GM18511 (cell line): ENCODE data around the gene CDIP1.

Experiments used
- ATAC-seq: cut with Tn5 transposase; IDR thresholded peaks from one replicate; pipeline ENCODE4 v1.9.1; 2021; ENCODE audit warnings: mild to moderate bottlenecking, moderate library complexity; ENCODE audit not compliant: unreplicated experiment

Gene CDIP1

GRCh38 chr16:4494746-4495490, 43.7 kb downstream of the CDIP1 start:
- ATAC-seq, result no peak

DNA sequence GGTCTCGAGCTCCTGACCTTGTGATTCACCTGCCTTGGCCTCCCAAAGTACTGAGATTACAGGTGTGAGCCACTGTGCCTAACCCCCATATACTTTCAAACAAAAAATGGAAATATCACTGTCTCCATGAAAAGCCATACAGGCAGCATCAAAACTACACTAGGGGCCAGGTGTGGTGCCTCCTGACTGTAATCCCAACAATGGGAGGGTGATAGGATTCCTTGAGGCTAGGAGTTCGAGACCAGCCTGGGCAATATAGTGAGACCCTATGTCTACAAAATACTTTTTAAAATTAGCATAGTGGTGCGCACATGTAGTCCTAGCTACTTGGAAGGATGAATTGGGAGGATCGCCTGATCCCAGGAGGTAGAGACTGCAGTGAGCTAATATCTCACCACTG, 46.7 kb downstream of the CDIP1 start:
- no peak for ATAC-seq

DNA sequence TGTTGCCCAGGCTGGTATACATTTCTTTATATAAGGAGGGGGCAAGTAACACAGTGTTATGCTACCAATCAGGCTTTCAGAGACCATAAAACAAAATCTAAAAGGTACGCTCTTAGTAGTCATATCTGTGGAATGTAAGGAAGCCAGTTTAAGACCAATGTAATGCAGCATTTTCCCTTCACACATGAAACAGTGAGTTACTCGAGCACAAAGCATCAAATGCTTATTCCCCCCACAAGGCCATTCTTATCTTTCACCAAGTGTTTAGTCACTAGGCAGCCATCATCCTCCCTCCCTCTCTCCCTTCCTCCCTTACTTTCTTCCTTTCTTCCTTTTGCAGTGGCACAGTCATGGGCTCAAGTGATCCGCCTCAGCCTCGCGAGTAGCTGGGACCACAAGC, 49.5 kb downstream of the CDIP1 start:
- no peak for ATAC-seq

DNA sequence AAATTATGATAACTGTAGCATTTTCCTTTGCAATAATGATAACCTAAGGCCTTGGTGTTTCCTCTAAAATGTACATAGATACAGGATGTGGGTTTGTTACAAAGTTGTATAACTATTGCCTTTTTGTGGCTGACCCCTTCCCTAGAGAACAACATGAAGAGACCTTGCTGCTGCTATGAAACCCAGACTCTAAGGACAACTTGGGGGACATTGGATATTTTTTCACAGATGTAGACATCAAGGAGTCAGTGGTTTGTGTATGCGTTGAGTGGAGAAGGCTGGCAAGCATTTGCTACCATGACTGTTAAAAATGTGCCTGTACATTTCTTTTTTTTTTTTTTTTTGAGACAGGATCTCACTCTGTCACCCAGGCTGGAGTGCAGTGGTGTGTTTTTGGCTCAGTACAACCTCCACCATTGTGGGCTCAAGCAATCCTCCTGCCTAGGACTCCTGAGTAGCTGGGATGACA, 50.0 kb downstream of the CDIP1 start:
- no peak for ATAC-seq

GRCh38 chr16:4487955-4488498, 50.5 kb downstream of the CDIP1 start:
- ATAC-seq, result no peak

DNA sequence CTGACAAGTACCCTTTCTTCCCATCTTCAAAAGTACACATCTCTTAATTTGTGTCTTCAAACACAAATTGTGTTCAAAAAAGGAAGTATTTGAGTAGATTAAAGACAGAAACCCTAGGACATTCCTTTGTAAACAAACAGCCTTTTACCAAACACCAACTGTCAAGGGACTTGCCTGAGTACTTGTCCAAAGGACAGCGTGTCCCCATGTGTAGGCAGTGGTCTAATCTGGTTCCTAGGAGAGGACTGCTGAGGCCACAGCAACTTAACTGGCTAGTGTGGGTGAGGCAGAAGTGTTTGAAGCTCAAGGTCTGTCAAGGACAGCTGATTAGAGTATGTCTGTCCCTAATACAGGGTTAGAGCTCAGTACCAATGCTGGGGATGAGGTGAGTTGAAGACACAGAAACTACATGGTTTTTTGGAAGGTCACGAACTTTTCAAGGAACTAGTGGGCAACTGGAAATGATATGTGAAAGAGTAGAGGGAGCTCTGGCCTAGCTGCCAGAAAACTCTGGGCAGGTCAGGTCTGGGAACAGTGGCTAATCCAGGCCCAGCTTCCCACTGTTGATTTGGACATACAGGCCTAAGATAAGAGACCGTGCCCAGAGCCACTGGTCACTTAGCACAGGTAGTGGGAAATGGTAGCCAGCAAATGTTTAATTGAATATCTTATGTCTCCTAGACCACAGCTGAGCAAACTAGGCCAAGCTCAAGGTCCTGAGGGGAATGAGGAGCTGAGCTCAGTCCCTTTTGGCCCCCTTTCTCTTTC, 52.3 kb downstream of the CDIP1 start:
- ATAC-seq, result no peak

- ATAC-seq, result no peak
Observed at GRCh38 chr16:4481963-4482362, 56.6 kb downstream of the CDIP1 start.

GRCh38 chr16:4481526-4481925, 57.0 kb downstream of the CDIP1 start:
- no peak for ATAC-seq

GRCh38 chr16:4477966-4478365, 60.6 kb downstream of the CDIP1 start:
- no peak for ATAC-seq

DNA sequence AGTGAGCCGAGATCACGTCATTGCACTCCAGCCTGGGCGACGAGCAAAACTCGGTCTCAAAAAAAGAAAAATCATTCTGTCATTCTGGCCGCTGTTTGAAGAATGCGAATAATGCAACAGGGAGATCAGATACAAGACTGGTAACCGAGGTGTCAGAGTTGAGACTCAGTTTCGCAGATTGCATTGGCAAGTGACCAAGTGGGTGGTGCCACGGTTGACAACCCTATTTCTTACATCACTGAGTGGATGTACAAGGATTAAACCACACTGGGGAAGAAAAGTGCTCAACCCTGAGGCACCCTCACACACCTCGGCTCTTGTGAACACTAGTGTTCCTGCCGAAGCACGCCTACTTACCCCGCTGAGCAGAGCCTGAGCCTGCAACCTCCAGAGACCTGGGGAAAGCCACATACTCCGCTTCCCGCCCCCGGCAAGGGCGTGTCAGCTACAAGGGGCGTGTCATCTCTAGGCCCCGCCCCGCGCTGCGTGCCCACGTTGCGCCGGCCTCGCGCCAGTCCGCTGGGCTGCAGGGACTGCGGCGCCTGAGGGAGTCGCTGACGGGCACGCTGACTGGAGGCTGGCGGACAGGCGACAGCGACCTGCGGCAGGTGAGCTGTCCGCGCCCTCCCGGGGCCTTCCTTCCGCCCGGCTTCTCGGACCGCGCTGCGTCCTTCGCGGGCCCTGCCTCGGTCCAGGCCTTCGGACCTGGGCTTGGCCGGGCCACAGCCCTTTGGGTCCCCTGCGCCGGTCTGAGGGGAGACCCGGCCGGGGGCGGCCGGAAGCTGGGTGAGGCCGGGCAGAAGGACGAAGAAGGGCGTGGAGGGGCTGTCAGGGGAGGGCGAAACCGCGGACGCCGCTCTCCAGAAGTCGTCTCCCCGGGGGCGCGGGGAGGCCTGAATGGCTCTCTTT, 62.4 kb downstream of the CDIP1 start, which contains the start of gene HMOX2:
HMOX2 (plus strand) TSS at position 519 of the 909 bp plus-strand sequence. CDS start 29,127 bp downstream, outside the sequence.
- ATAC-seq, result peak; percentile 87

GRCh38 chr16:4474192-4474961, 64.2 kb downstream of the CDIP1 start, which contains the start of gene NMRAL1:
TSS of gene NMRAL1 (minus strand) at chr16:4474625. CDS start at chr16:4474132, 493 bp downstream.
- ATAC-seq, result peak; percentile 50

- ATAC-seq, result no peak
Observed at GRCh38 chr16:4472880-4473279, 65.7 kb downstream of the CDIP1 start.

- ATAC-seq, result no peak
Observed at GRCh38 chr16:4471869-4472268, 66.7 kb downstream of the CDIP1 start.

DNA sequence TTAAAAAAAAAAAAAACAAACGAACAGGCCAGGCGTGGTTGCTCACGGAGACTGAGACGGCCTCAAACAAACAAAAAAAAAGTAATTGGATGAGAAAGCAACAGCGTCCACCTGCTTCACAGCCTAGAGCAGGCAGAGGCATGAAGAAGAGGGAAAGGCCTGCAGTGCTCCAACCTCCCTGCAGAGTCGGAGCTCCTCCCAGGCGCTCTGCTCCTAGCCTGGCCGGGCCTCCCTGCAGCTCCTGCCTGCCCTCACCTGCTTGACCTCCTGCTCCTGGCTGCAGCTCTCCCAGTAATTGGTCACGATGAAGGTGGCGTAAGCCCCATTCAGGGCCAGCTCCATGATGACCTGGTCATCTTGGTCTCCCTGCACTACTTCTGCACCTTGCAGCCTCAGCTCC, 69.6 kb downstream of the CDIP1 start:
- no peak for ATAC-seq

GRCh38 chr16:4467916-4468315, 70.7 kb downstream of the CDIP1 start:
- ATAC-seq, result no peak

GRCh38 chr16:4465977-4466779, 72.4 kb downstream of the CDIP1 start:
- no peak for ATAC-seq

DNA sequence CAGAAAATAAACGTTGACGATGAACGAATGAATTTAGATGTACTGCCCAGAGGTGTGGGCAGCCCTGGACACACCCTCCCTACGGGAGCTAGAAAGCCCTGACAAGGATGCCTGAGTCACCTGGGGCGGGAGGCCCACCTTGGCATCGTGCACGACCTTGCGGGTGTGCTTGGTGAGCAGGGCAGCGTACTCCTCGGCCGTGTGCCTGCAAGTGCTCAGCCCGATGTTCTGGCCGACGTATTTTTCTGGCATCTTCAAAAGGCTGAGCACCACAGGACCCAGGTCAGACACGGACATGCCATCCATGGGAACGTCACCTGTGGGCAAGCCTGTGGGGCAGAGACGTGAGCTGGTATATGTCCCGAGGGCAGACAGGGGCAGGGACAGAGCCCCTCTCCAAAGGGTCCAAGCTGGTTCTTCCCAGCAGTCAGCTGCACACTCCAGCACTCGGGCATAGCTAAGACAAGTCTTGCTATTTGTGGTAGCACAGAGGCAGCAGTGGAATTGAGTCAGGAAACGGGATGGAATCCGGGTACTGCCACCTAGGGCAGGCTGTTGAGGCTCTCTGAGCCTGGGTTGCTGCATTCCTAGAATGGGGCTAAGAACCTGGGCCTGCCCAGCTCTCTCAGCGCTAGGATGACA, 74.9 kb downstream of the CDIP1 start:
- ATAC-seq, result no peak

GRCh38 chr16:4461250-4462085, 77.1 kb downstream of the CDIP1 start:
- no peak for ATAC-seq
